HCT116 (cell line): Measurements from ENCODE around the gene CAPS. TPM values are rescaled to one million over a fixed set of nuclear protein-coding genes. Genes with fewer than 3 reads are reported as not detected.

ENCODE experiments used
- ATAC-seq: fragments of 200-7000 bp; cut with Tn5 transposase; 2 replicates; pipeline ENCODE4 v1.9.1; 2020; ENCODE audit warnings: mild to moderate bottlenecking, moderate library complexity
- BruUV-seq: library from RNA; stranded (reverse); fragments of 400-500 nt; replicated peaks from 2 replicates; lab custom pipeline; 2021; lab: Mats Ljungman, UMichigan
- CTCF ChIA-PET: fragments of 300-600 bp; sonication (Branson Sonifier 250); formaldehyde crosslinking; loops from one replicate; lab custom pipeline; 2021; ENCODE audit warnings: antibody characterized with exemption; lab: Charles Lee
- POLR2A ChIA-PET: fragments of 300-600, 350-600 bp; sonication (Branson Sonifier 250); formaldehyde crosslinking; loops from one replicate; lab custom pipeline; 2021; ENCODE audit warnings: antibody characterized with exemption; lab: Charles Lee
- RAD21 ChIA-PET, 2 experiments: fragments of 300-600 bp; sonication (Branson Sonifier 250); formaldehyde crosslinking; loops; one replicate each; lab custom pipeline; 2023; ENCODE audit warnings: low total read pairs in 2 of 2; ENCODE audit not compliant: uncharacterized antibody in 2 of 2, unreplicated experiment in 2 of 2, low non-redundant PET in 1 of 2; lab: Charles Lee
- DNase-seq: peaks from one replicate; pipeline ENCODE4 v3.0.0-alpha.2; 2010; ENCODE audit warnings: low read depth, low spot score
- H2AFZ ChIP-seq: fragments of 200-600 bp; shearing (Covaris generic), sonication (generic); 2 replicates; pipeline ENCODE4 v1.6.1; 2017; ENCODE audit warnings: low read depth, mixed run types, mixed read lengths, antibody characterized with exemption, low read length; ENCODE audit not compliant: poor library complexity, severe bottlenecking
- H3K27ac ChIP-seq: 2 replicates; pipeline ENCODE4 v1.5.1; 2012; ENCODE audit warnings: low read depth, low read length
- H3K27me3 ChIP-seq: fragments of 200-600 bp; sonication (generic); 2 replicates; pipeline ENCODE4 v1.6.1; 2016; ENCODE audit warnings: mixed run types, low read length, mixed read lengths; ENCODE audit not compliant: insufficient read depth
- H3K36me3 ChIP-seq, 2 experiments: fragments of 200-500 bp in 1 of 2; fragments of 200-600 bp in 1 of 2; sonication (Bioruptor generic) in 1 of 2; sonication (generic) in 1 of 2; 2 replicates each; pipeline versions ENCODE4 v1.5.1 to v1.6.1; 2014 to 2016; ENCODE audit warnings: low read length in 2 of 2, inconsistent platforms in 1 of 2, mixed read lengths in 1 of 2, mixed run types in 1 of 2; ENCODE audit not compliant: insufficient read depth in 2 of 2, control insufficient read depth in 1 of 2
- H3K4me1 ChIP-seq, 2 experiments: fragments of 200-600 bp in 1 of 2; sonication (generic) in 1 of 2; 2 replicates each; pipeline versions ENCODE4 v1.5.1 to v1.6.1; 2012 to 2017; ENCODE audit warnings: low read length in 2 of 2, inconsistent platforms in 1 of 2, mild to moderate bottlenecking in 1 of 2, mixed read lengths in 1 of 2, mixed run types in 1 of 2, moderate library complexity in 1 of 2; ENCODE audit not compliant: insufficient read depth in 2 of 2, control insufficient read depth in 1 of 2
- H3K4me2 ChIP-seq: fragments of 200-600 bp; sonication (generic); 2 replicates; pipeline ENCODE4 v1.6.1; 2017; ENCODE audit warnings: mixed run types, low read length, mixed read lengths
- H3K4me3 ChIP-seq, 2 experiments: fragments of 200-600 bp in 1 of 2; sonication (generic) in 1 of 2; replicated peaks in 1 of 2; 2 replicates each; pipeline ENCODE4 v1.5.1; 2011 to 2016; ENCODE audit warnings: low read length in 2 of 2, control low read depth in 1 of 2, low read depth in 1 of 2, mild to moderate bottlenecking in 1 of 2, mixed read lengths in 1 of 2, mixed run types in 1 of 2
- H3K79me2 ChIP-seq: fragments of 200-600 bp; sonication (generic); 2 replicates; pipeline ENCODE4 v1.6.1; 2017; ENCODE audit warnings: mild to moderate bottlenecking, mixed run types, low read length, moderate library complexity, mixed read lengths; ENCODE audit not compliant: insufficient read depth
- H3K9ac ChIP-seq: fragments of 200-600 bp; sonication (generic); 2 replicates; pipeline ENCODE4 v1.6.1; 2016; ENCODE audit warnings: low read length, mixed read lengths
- H3K9me2 ChIP-seq: fragments of 200-600 bp; sonication (generic), shearing (Covaris generic); 2 replicates; pipeline ENCODE4 v1.6.1; 2017; ENCODE audit warnings: mixed run types, mild to moderate bottlenecking, moderate library complexity; ENCODE audit not compliant: insufficient read depth
- H3K9me3 ChIP-seq, 2 experiments: fragments of 200-500 bp in 1 of 2; fragments of 200-600 bp in 1 of 2; sonication (Bioruptor generic) in 1 of 2; sonication (generic) in 1 of 2; 2 replicates each; pipeline ENCODE4 v1.6.1; 2014 to 2017; ENCODE audit warnings: low read length in 2 of 2, mixed read lengths in 2 of 2, inconsistent platforms in 1 of 2, low read depth in 1 of 2, mild to moderate bottlenecking in 1 of 2, mixed run types in 1 of 2, moderate library complexity in 1 of 2; ENCODE audit not compliant: control insufficient read depth in 1 of 2, insufficient read depth in 1 of 2
- H4K20me1 ChIP-seq: fragments of 200-600 bp; sonication (generic), shearing (Covaris generic); 2 replicates; pipeline ENCODE4 v1.6.1; 2017; ENCODE audit warnings: mixed run types, mild to moderate bottlenecking, moderate library complexity; ENCODE audit not compliant: insufficient read depth
- EGR1 ChIP-seq: IDR thresholded peaks from 2 replicates; pipeline ENCODE4 v1.6.1; 2012; ENCODE audit warnings: low read depth
- EZH2 ChIP-seq: fragments of 200-600 bp; sonication (generic); IDR thresholded peaks from 2 replicates; pipeline ENCODE4 v1.6.1; 2017; ENCODE audit warnings: antibody characterized with exemption, mixed run types
- POLR2AphosphoS5 ChIP-seq: IDR thresholded peaks from 2 replicates; pipeline ENCODE4 v1.6.1; 2011; ENCODE audit warnings: mild to moderate bottlenecking, low read depth, low read length, moderate library complexity
- RAD21 ChIP-seq: IDR thresholded peaks from 2 replicates; pipeline ENCODE4 v1.6.1; 2012; ENCODE audit warnings: low read depth, mild to moderate bottlenecking
- SIN3A ChIP-seq: IDR thresholded peaks from 2 replicates; pipeline ENCODE4 v1.6.1; 2012; ENCODE audit warnings: low read depth
- YY1 ChIP-seq: IDR thresholded peaks from 2 replicates; pipeline ENCODE4 v1.6.1; 2011; ENCODE audit warnings: low read length, low read depth, moderate library complexity, mild to moderate bottlenecking; ENCODE audit not compliant: insufficient replicate concordance; ENCODE audit errors: extremely low read depth
- intact Hi-C: fragments of 100-400 bp; cut with micrococcal nuclease; formaldehyde crosslinking; loops from 2 replicates; pipeline ENCODE4 v1.10.0; 2022
- total RNA-seq: library from RNA; stranded (reverse); gene quantifications from one replicate; pipeline ENCODE4 v1.2.1, GENCODE V29; 2021; ENCODE audit not compliant: unreplicated experiment
- TF ChIP-seq, protein P1 (sequence below): IDR thresholded peaks from 2 replicates; pipeline ENCODE4 v1.6.1; 2012

The CAPS gene
- total RNA-seq, 1 experiment from 2014 or later: 2.5 TPM

DNA sequence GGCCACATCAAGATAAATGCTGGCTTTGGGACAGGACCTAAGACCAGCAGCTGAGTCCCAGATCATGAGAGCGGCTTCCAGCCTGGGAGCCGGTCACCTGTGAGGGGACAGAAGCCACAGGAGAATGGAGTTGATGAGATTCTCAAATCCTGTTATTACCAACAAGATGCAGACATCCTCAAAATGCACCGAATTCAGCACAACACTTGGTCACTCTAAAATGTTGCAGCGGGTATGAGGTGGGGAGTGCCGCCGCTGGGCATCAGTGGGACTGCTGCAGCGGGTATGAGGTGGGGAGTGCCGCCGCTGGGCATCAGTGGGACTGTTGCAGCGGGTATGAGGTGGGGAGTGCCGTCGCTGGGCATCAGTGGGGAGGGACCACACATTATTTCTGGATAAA is 42.7 kb downstream of the CAPS start (continued):
- TF ChIP-seq EZH2 (no peak), YY1 (no peak), POLR2AphosphoS5 (no peak), EGR1 (no peak)
- TF ChIP-seq, protein P1, sequence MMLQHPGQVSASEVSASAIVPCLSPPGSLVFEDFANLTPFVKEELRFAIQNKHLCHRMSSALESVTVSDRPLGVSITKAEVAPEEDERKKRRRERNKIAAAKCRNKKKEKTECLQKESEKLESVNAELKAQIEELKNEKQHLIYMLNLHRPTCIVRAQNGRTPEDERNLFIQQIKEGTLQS: no peak

DNA sequence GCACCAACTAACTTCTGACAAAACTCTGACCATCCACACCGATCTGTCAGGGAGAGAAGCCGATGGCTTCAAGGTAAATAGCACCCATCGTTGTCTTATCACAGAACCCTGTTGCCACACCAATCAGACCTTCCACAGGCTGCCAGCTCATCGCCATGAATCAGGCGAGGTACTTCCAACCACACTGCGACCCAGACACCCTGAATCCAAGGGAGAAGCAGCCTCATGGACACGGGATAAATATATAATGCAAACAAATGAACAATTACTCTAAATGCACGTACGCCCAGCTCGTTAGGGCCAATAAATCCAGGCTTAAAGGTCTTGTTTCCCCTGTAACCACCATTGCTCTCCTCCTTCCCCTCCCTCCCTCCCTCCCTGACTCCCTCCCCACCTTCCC is 43.1 kb downstream of the CAPS start:
- H3K36me3 ChIP-seq: no peaks in the 10 kb centered on the region
- no peak overlapping the region for H3K4me3 ChIP-seq
- ChIA-PET RAD21 (no interaction called here), CTCF (interaction anchor here (1.5 kb wide), 1 partner anchor 11 kb away, joined by 6 read pairs; no protein-coding TSS in a partner anchor), POLR2A (no interaction called here)
- H3K27me3 ChIP-seq: no peaks in the 10 kb centered on the region
- peaks cover 21% of the 10 kb centered on the region; the same call in 1 of the 2 replicates for H4K20me1 ChIP-seq
- no peak overlapping the region for H3K4me2 ChIP-seq
- intact Hi-C loops: no loop called here
- BruUV-seq: no TSS peak
- ATAC-seq (no peak), DNase-seq (no peak)
- H3K9me2 ChIP-seq: no peaks in the 10 kb centered on the region
- H3K9me3 ChIP-seq: no peaks in the 10 kb centered on the region
- peaks cover 95% of the 10 kb centered on the region for H3K79me2 ChIP-seq
- H3K4me1 ChIP-seq: 0 out of 4 replicates have a peak, but pooled peaks cover 0 to 2% of the 10 kb centered on the region in 2 experiments
- H3K9ac ChIP-seq: no peak overlapping the region
- no peak overlapping the region for H2AFZ ChIP-seq
- no peak for TF ChIP-seq SIN3A
- no peak for TF ChIP-seq RAD21
- TF ChIP-seq, all 23 proteins: peak for 0
- H3K27ac ChIP-seq: no peak overlapping the region
